HG02981 (cell line): ENCODE data around the gene KIAA1143.

Experiments used
- ATAC-seq: cut with Tn5 transposase; IDR thresholded peaks from one replicate; pipeline ENCODE4 v1.9.1; 2021; ENCODE audit warnings: mild to moderate bottlenecking, moderate library complexity; ENCODE audit not compliant: unreplicated experiment

KIAA1143 gene

DNA sequence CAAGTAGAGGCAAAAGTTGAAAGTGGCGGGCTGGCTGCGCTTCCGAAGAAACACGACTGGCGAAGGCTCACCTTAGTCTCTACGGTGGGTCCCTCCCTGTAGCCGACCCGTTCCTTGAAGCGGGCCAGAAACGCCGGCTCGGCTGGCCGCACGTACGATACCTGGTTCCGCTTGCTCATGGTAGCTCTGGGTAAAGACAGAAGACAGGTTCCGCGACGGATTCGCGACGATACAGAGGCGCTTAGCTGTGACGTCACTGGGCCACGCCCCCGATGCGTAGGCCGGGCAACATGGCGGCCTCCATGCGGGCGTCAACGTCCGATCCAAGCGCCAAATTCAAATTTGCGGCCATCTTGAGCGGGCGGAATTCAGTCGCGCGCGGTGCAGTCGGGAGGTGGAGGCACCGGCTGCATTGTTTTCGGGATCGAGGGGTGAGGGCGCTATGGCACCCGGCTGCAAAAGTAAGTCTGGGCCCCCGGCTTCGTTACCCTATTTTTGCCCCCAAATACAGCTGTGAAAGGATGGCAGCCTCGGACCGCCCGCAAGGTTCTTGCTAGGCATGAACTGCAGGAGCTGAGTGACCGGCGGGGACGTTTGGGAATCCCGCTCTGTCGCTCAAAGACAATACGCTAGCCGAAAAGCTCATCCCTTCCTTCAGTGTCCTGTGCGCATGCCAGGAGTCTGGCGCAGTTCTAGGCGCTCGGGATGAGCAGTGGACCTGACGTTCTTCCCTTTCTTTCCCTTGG, at the start of gene KIAA1143, which contains the start of gene KIF15:
TSS of gene KIAA1143 (minus strand) at position 196 of the 746 bp plus-strand sequence. CDS start at position 179, 17 bp downstream.
TSS of gene KIF15 (plus strand) at position 371 of the 746 bp plus-strand sequence. CDS start at position 443, 72 bp downstream.
- ATAC-seq, result peak; percentile 86

GRCh38 chr3:44805960-44806359, 44.5 kb upstream of the KIAA1143 start:
- no peak for ATAC-seq

- peak; percentile 91 for ATAC-seq
Measured at GRCh38 chr3:44803298-44803697, 41.9 kb upstream of the KIAA1143 start.

GRCh38 chr3:44802011-44802410, 40.6 kb upstream of the KIAA1143 start:
- ATAC-seq, result no peak

DNA sequence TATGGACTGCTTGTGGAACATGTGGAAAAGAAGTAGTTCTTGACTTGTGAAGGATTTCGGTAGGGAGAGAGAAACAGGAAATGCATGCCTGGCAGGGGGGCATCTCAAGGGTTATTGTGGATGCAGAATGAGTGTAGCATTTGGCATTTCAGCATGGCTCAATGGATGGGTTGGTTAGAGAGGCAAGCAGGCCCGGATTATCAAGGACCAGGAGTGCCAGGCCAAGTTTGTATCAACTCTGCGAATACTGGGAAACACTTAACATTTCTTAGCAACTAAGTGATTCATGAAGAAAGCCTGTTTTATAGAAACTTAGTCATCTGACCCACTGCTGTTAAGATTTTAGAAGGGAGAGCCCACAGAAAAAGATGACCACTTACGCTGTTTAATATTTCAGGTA, 33.8 kb upstream of the KIAA1143 start:
- no peak for ATAC-seq

DNA sequence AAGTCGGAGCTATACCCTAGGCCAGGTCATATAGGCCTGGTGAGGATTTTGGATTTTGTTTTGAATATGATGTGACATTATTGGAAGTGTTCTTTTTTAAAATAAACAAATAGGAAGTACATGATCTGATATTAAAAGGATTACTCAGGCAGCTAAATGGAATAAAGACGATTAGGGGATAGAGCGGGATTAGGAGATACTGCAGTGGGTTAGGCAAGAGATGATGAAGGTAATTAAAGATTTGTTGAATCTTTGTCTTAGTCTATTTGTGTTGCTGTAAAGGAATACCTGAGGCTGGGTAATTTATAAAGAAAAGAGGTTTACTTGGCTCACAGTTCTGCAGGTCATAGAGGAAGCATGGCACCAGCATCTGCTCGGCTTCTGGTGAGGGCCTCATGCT, 21.5 kb upstream of the KIAA1143 start:
- ATAC-seq, result no peak

DNA sequence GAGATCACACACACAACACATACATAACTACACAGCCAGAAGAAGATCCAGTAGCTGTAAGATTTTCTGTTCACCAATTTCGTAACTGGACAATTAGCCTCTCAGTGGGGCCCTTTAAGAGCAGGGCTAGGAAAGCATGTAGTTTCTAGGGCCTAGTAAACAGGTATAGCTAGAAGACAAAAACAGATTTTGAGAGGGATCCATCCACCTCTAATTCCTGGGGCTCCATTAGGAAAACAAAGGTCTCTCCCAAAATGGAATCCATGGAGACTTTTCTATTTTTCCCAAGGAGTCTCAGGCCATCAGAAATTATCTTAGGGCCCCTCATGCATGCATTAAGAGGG, 10.7 kb upstream of the KIAA1143 start:
- ATAC-seq, result no peak

GRCh38 chr3:44771424-44772098, 10.1 kb upstream of the KIAA1143 start:
- ATAC-seq, result no peak

DNA sequence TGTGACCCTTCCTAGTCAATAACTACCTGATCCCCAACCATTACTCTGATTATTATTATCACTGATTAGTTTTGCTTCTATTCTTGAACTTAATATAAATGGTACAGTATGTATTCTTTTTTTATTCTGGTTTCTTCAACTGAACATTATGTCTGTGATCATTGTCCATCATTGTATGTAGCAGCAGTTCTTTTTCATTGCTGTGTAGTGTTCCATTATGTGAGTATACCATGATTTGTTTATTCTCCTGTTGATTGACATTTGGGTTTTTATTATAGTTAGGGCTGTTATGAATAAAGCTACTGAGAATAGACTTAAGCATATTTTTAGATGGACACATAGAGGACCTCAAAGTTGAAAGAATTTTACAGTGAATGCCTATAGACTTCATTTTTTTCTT, 2.8 kb upstream of the KIAA1143 start:
- no peak for ATAC-seq

GRCh38 chr3:44762690-44763089, 1.3 kb upstream of the KIAA1143 start:
- ATAC-seq, result no peak

DNA sequence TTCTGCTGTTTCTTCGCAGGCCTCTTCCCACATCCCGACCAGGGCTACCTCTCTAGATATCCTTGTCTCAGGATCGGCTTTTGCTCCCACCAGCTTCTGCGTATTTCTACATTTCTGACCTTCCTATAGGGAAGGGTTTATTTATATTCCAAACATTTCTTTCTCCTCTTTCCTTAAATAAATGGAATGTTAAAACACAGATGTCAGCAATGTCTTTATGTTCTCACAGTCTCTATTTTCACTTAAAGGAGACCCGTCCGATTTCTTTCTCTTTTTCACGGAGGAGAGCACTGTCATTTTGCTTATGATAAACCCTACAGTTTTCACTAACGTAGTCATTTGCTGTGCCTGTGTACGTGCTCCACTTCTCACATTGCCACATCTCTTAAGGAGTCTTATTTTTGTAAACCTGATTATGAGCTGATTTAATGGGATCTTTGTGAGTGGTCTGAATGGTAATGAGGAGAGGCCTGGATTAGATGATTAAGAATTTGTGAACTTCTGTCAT, 805 bp upstream of the KIAA1143 start:
- ATAC-seq, result no peak

DNA sequence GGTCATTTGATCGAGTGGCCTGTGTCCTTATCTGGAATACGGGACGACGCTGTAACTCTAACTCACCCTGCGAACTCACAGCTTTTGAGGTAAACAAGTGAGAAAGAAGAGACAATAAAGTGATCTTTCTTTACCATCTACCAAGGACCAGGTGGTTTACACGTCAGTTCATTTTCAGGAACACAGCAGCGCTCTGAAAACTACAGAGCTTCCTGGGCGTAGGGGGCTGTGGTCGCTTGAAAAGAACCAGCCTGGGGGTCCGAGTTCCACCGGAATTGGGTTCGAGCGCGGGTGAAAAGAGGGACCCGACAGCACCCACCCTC, 357 bp downstream of the KIAA1143 start:
- peak; percentile 8 for ATAC-seq

- no peak for ATAC-seq
Measured at GRCh38 chr3:44734646-44735168, 26.7 kb downstream of the KIAA1143 start.

DNA sequence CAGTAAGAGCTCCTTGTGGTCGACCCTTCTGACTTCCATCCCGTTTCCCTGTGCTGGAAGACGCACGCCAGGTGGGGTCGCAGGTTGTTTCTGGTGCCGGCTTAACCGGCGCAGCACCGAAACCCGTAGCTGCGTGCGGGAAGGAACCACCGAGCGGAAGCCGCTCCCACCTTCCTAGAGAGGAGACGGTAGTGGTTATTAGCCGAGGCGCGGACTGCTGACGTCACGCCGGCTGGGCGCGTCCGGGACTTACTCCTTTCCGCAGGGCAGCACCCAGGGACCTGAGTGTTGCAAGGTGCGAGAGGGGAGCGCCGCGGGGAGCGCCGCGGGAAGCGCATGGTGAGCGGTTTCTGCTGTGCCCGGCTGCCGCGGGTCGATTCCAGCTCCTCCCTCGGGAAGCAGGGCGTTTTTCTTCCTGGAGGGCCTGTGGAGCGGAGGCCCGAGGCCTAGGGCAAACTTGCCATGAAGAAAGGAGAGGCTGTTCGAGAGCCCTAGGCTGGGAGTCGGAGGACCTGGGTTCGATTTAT, 32.0 kb downstream of the KIAA1143 start, which contains the start of gene ZNF501:
TSS of gene ZNF501 (plus strand) at position 252 of the 527 bp plus-strand sequence. CDS start 4,787 bp downstream, outside the sequence.
- no peak for ATAC-seq

- no peak for ATAC-seq
Measured at GRCh38 chr3:44722103-44722401, 39.4 kb downstream of the KIAA1143 start.

DNA sequence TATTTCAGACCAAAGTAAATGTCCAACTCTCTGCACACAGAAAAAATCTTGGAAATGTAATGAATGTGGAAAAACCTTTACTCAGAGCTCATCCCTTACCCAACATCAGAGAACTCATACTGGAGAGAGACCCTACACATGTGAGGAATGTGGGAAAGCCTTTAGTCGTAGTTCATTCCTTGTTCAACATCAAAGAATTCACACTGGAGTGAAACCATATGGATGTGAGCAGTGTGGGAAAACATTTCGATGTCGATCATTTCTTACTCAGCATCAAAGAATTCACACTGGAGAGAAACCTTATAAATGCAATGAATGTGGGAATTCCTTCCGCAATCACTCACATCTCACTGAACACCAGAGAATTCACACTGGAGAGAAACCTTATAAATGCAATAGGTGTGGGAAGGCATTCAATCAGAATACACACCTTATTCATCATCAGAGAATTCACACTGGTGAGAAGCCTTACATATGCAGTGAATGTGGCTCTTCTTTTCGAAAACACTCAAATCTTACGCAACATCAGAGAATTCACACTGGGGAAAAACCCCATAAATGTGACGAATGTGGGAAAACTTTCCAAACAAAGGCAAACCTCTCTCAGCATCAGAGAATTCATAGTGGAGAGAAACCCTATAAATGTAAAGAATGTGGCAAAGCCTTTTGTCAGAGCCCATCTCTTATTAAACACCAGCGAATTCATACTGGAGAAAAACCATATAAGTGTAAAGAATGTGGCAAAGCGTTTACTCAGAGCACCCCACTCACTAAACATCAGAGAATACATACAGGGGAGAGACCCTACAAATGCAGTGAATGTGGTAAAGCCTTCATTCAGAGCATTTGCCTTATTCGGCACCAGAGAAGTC, 40.0 kb downstream of the KIAA1143 start:
- ATAC-seq, result no peak

GRCh38 chr3:44712455-44713075, 48.9 kb downstream of the KIAA1143 start, which contains the start of gene ZNF502:
TSS of gene ZNF502 (plus strand) at chr3:44712660. CDS start at chr3:44720262, 7,602 bp downstream.
- ATAC-seq, result no peak
